Measurements from ENCODE around the gene MAD1L1.

- no peak for TF ChIP-seq CTCF (IDR thresholded peaks at IDR 0.05; ENCODE audit: insufficient read depth, low read length, poor library complexity, severe bottlenecking)
- no peak for TF ChIP-seq EZH2phosphoT487 (conservative IDR thresholded peaks at IDR 0.05; ENCODE audit: low read length)
Measured at GRCh38 chr7:2228921-2229320, 3.8 kb downstream of the MAD1L1 start.
